ENCODE results near the gene CBR4. TPM values are rescaled to one million over a fixed set of nuclear protein-coding genes. Genes with fewer than 3 reads are reported as not detected.

CBR4 gene
- total RNA-seq, 4 donors from 2014 or later, result 14.4 to 42.2 (median 19.5) TPM

GRCh38 chr4:169032194-169032593 is 22.1 kb upstream of the CBR4 start:
- no peaks in the 10 kb centered on the region for H3K36me3 ChIP-seq
- peaks cover 9% of the 10 kb centered on the region for H3K4me1 ChIP-seq
- DNase-seq (ENCODE audit: low spot score in 2 of 2), result no peak
- H3K4me3 ChIP-seq, result no peak overlapping the region
- TF ChIP-seq CTCF (IDR thresholded peaks at IDR 0.05) (no peak), POLR2AphosphoS5 (IDR thresholded peaks at IDR 0.05) (no peak), POLR2A (IDR thresholded peaks at IDR 0.05) (no peak), EP300 (IDR thresholded peaks at IDR 0.05) (no peak)
- H3K27me3 ChIP-seq, result no peaks in the 10 kb centered on the region
- H3K9me3 ChIP-seq, result no peaks in the 10 kb centered on the region
- no peak overlapping the region for H3K27ac ChIP-seq

GRCh38 chr4:169031392-169031791 is 21.3 kb upstream of the CBR4 start:
- 86% methylated on average over 15 of the region's 15 CpGs for WGBS
- no peak for DNase-seq (ENCODE audit: low spot score in 2 of 2)

GRCh38 chr4:169030562-169030982 is 20.5 kb upstream of the CBR4 start:
- Histone ChIP-seq H3K27me3 (no peaks in the 10 kb centered on the region), H3K27ac (no peak overlapping the region), H3K36me3 (no peaks in the 10 kb centered on the region), H3K4me3 (no peak overlapping the region), H3K9me3 (no peaks in the 10 kb centered on the region), H3K4me1 (peaks cover 9% of the 10 kb centered on the region)
- DNase-seq (ENCODE audit: low spot score in 2 of 2), result no peak
- TF ChIP-seq CTCF (IDR thresholded peaks at IDR 0.05) (no peak), EP300 (IDR thresholded peaks at IDR 0.05) (no peak), POLR2A (IDR thresholded peaks at IDR 0.05) (no peak), POLR2AphosphoS5 (IDR thresholded peaks at IDR 0.05) (no peak)
- 44% methylated on average over 6 of the region's 6 CpGs for WGBS

More at GRCh38 chr4:169031392-169031791, 21.3 kb upstream of the CBR4 start:
- no peak overlapping the region for H3K4me3 ChIP-seq
- no peak overlapping the region for H3K27ac ChIP-seq
- TF ChIP-seq CTCF (IDR thresholded peaks at IDR 0.05), result no peak
- H3K36me3 ChIP-seq, result no peaks in the 10 kb centered on the region
- H3K4me1 ChIP-seq, result peaks cover 9% of the 10 kb centered on the region
- no peaks in the 10 kb centered on the region for H3K27me3 ChIP-seq
- no peaks in the 10 kb centered on the region for H3K9me3 ChIP-seq

GRCh38 chr4:169029947-169030346 is 19.9 kb upstream of the CBR4 start:
- no peak for TF ChIP-seq POLR2AphosphoS5 (IDR thresholded peaks at IDR 0.05)
- TF ChIP-seq POLR2A (IDR thresholded peaks at IDR 0.05), result no peak
- no peak for TF ChIP-seq CTCF (IDR thresholded peaks at IDR 0.05)
- no peak for TF ChIP-seq EP300 (IDR thresholded peaks at IDR 0.05)
- Histone ChIP-seq H3K4me1 (peaks cover 9% of the 10 kb centered on the region), H3K9me3 (no peaks in the 10 kb centered on the region), H3K4me3 (no peak overlapping the region), H3K27me3 (no peaks in the 10 kb centered on the region), H3K27ac (no peak overlapping the region), H3K36me3 (no peaks in the 10 kb centered on the region)
- DNase-seq (ENCODE audit: low spot score in 2 of 2), result no peak
- WGBS, result 75% methylated on average over 4 of the region's 4 CpGs

- 96% methylated on average over 3 of the region's 3 CpGs for WGBS
- DNase-seq (ENCODE audit: low spot score in 2 of 2), result no peak
- no peaks in the 10 kb centered on the region for H3K9me3 ChIP-seq
- H3K27me3 ChIP-seq, result no peaks in the 10 kb centered on the region
- no peaks in the 10 kb centered on the region for H3K36me3 ChIP-seq
- no peak overlapping the region for H3K27ac ChIP-seq
- H3K4me3 ChIP-seq, result no peak overlapping the region
- peaks cover 3% of the 10 kb centered on the region for H3K4me1 ChIP-seq
- TF ChIP-seq POLR2A (IDR thresholded peaks at IDR 0.05) (no peak), EP300 (IDR thresholded peaks at IDR 0.05) (no peak), CTCF (IDR thresholded peaks at IDR 0.05) (no peak), POLR2AphosphoS5 (IDR thresholded peaks at IDR 0.05) (no peak)
These were observed 17.6 kb upstream of the CBR4 start for GRCh38 chr4:169027663-169028062.
